ENCODE measurements around the gene CFAP43. TPM values are rescaled to one million over a fixed set of nuclear protein-coding genes. Genes with fewer than 3 reads are reported as not detected.
A peak's percentile ranks its signal among the peaks of the same experiment; 100 is the strongest.

The CFAP43 gene
- total RNA-seq, 1 experiment from 2014 or later: 0.42 TPM

- TF ChIP-seq USF2 (CRISPR knock-in tag; IDR thresholded peaks at IDR 0.05) (no peak), TEAD4 (CRISPR knock-in tag; IDR thresholded peaks at IDR 0.05) (no peak), CREB1 (CRISPR knock-in tag; IDR thresholded peaks at IDR 0.05) (no peak)
Measured at GRCh38 chr10:104144931-104145330, 87.2 kb downstream of the CFAP43 start (continued).

GRCh38 chr10:104143829-104144228 lies 88.3 kb downstream of the CFAP43 start:
- H3K9me3 Mint-ChIP-seq: no peaks in the 10 kb centered on the region
- no peak for DNase-seq (ENCODE audit: low spot score)
- no peaks in the 10 kb centered on the region; the same call in 1 of the 2 replicates for H3K27me3 Mint-ChIP-seq (ENCODE audit: low read depth)
- H3K27ac Mint-ChIP-seq: peak overlapping the region; percentile 26; the same call in 1 of the 2 replicates
- peaks cover 45% of the 10 kb centered on the region for H3K4me1 Mint-ChIP-seq
- ChIA-PET POLR2A (interaction anchor here (0.6 kb wide), 1 partner anchor 14 kb away, joined by 3 read pairs; no protein-coding TSS in a partner anchor), CTCF (no interaction called here)
- TF ChIP-seq ZNF671 (CRISPR knock-in tag; IDR thresholded peaks at IDR 0.05): no peak
- TF ChIP-seq TEAD4 (CRISPR knock-in tag; IDR thresholded peaks at IDR 0.05): no peak
- no peak for TF ChIP-seq NFE2L1 (CRISPR knock-in tag; IDR thresholded peaks at IDR 0.05)
- TF ChIP-seq NR1H2 (CRISPR knock-in tag; IDR thresholded peaks at IDR 0.05): no peak
- no peak for TF ChIP-seq ZNF532 (CRISPR knock-in tag; IDR thresholded peaks at IDR 0.05; ENCODE audit: borderline replicate concordance)
- TF ChIP-seq SP1 (CRISPR knock-in tag; conservative IDR thresholded peaks at IDR 0.05): no peak
- TF ChIP-seq ZBTB21 (CRISPR knock-in tag; IDR thresholded peaks at IDR 0.05; ENCODE audit: borderline replicate concordance): no peak
- TF ChIP-seq ETV6 (CRISPR knock-in tag; IDR thresholded peaks at IDR 0.05): no peak
- no peak for TF ChIP-seq RELA (CRISPR knock-in tag; IDR thresholded peaks at IDR 0.05; ENCODE audit: borderline replicate concordance)
- TF ChIP-seq USF2 (CRISPR knock-in tag; IDR thresholded peaks at IDR 0.05): no peak
- TF ChIP-seq SMAD4 (CRISPR knock-in tag; IDR thresholded peaks at IDR 0.05): no peak
- TF ChIP-seq NFATC4 (CRISPR knock-in tag; IDR thresholded peaks at IDR 0.05): no peak
- TF ChIP-seq CREM (CRISPR knock-in tag; IDR thresholded peaks at IDR 0.05): no peak
- no peak for TF ChIP-seq CTCF (IDR thresholded peaks at IDR 0.05)
- H3K4me3 Mint-ChIP-seq: no peak overlapping the region
- ATAC-seq: no peak
- no peaks in the 10 kb centered on the region for H3K36me3 Mint-ChIP-seq

- ChIA-PET CTCF (interaction anchor here (0.6 to 3.9 kb wide), 5 partner anchors 8 to 150 kb away, joined by 3 to 22 read pairs (median 3); no protein-coding TSS in a partner anchor), POLR2A (interaction anchor here (1.0 kb wide), 1 partner anchor 12 kb away, joined by 3 read pairs; no protein-coding TSS in a partner anchor)
- Mint-ChIP-seq H3K4me1 (peaks cover 36% of the 10 kb centered on the region), H3K4me3 (peak overlapping the region; percentile 36), H3K27ac (peak overlapping the region; percentile 76), H3K27me3 (ENCODE audit: low read depth) (no peaks in the 10 kb centered on the region; the same call in 1 of the 2 replicates), H3K9me3 (no peaks in the 10 kb centered on the region), H3K36me3 (no peaks in the 10 kb centered on the region)
- ATAC-seq (peak; percentile 85), DNase-seq (ENCODE audit: low spot score) (no peak)
- no peak for TF ChIP-seq CDX4 (CRISPR knock-in tag; IDR thresholded peaks at IDR 0.05; ENCODE audit: borderline replicate concordance)
- no peak for TF ChIP-seq ELF4 (CRISPR knock-in tag; IDR thresholded peaks at IDR 0.05; ENCODE audit: low read depth)
- TF ChIP-seq ESRRA (CRISPR knock-in tag; IDR thresholded peaks at IDR 0.05; ENCODE audit: borderline replicate concordance): no peak
- TF ChIP-seq ERG (CRISPR knock-in tag; IDR thresholded peaks at IDR 0.05): no peak
- TF ChIP-seq PRRX2 (CRISPR knock-in tag; IDR thresholded peaks at IDR 0.05): no peak
- TF ChIP-seq NR1H2 (CRISPR knock-in tag; IDR thresholded peaks at IDR 0.05): no peak
- TF ChIP-seq TEAD4 (CRISPR knock-in tag; IDR thresholded peaks at IDR 0.05): no peak
- no peak for TF ChIP-seq AR (CRISPR knock-in tag; IDR thresholded peaks at IDR 0.05)
- no peak for TF ChIP-seq ZNF423 (CRISPR knock-in tag; IDR thresholded peaks at IDR 0.05)
Measured at GRCh38 chr10:104142081-104142480, 90.1 kb downstream of the CFAP43 start.

Data from WTC11 (cell line).